ENCODE measurements around the gene PTPRE. TPM values are rescaled to one million over a fixed set of nuclear protein-coding genes. Genes with fewer than 3 reads are reported as not detected.

The PTPRE gene
- polyA plus RNA-seq, 1 of the 3 experiments (the other 2 are of a cell fraction), result 11.8 TPM

- 89% methylated on average over 8 of the region's 8 CpGs for WGBS (ENCODE audit: low lambda C conversion rate)
- H3K9ac ChIP-seq, result no peak overlapping the region
- H3K4me2 ChIP-seq, result no peak overlapping the region; the same call in 1 of the 2 replicates
Measured at GRCh38 chr10:127926455-127926854, 19.6 kb downstream of the PTPRE start.

GRCh38 chr10:127928021-127928806 lies 21.3 kb downstream of the PTPRE start:
- no peaks in the 10 kb centered on the region for H3K27me3 ChIP-seq (ENCODE audit: insufficient read depth)
- peak overlapping the region; percentile 15; the same call in 1 of the 2 replicates for H2AFZ ChIP-seq (ENCODE audit: low read depth)
- H3K9ac ChIP-seq, result peak overlapping the region; percentile 23; the same call in 1 of the 2 replicates
- H4K20me1 ChIP-seq (ENCODE audit: insufficient read depth), result no peaks in the 10 kb centered on the region
- H3K36me3 ChIP-seq (replicated peaks in 1 of 2; ENCODE audit: control insufficient read depth in 1 of 2, insufficient read depth in 2 of 2, low read length in 1 of 2), result peaks cover 0 to 3% of the 10 kb centered on the region in 2 experiments
- no peaks in the 10 kb centered on the region for H3K9me2 ChIP-seq
- DNase-seq, result peak; percentile 57
- peaks cover 12 to 27% of the 10 kb centered on the region in 2 experiments; a peak in 3 of 4 replicates for H3K4me1 ChIP-seq (ENCODE audit: control insufficient read depth in 1 of 2, insufficient read depth in 2 of 2, low read depth in 1 of 2, low read length in 1 of 2)
- peak overlapping the region; percentile 43 for H3K4me2 ChIP-seq
- WGBS (ENCODE audit: low lambda C conversion rate), result 7% methylated on average over 10 of the region's 10 CpGs
- ChIA-PET POLR2A (interaction anchor here (0.7 kb wide), 1 partner anchor 19 kb away, joined by 3 read pairs; no protein-coding TSS in a partner anchor), CTCF (interaction anchor here (1.0 to 2.0 kb wide), 6 partner anchors 9 to 83 kb away, joined by 3 to 12 read pairs (median 5); partner anchors contain the start of gene PTPRE)
- peak overlapping the region; percentile 6 to 14; a peak in 2 of 4 replicates for H3K4me3 ChIP-seq (ENCODE audit: low read depth in 2 of 2, low read length in 1 of 2)
- H3K9me3 ChIP-seq, result no peaks in the 10 kb centered on the region
- H3K27ac ChIP-seq (ENCODE audit: low read depth in 2 of 2, low read length in 1 of 2), result peak overlapping the region; percentile 84 to 91
- peaks cover 21% of the 10 kb centered on the region for H3F3A ChIP-seq (replicated peaks; ENCODE audit: insufficient read depth)
- no peaks in the 10 kb centered on the region for H3K79me2 ChIP-seq (ENCODE audit: insufficient read depth)
- TF ChIP-seq NRF1 (IDR thresholded peaks at IDR 0.05; ENCODE audit: low read depth, low read length), result no peak
- 0 out of 2 replicates have a peak, but pooled peaks have one; percentile 2 for TF ChIP-seq SMC3 (IDR thresholded peaks at IDR 0.05; ENCODE audit: low read depth, low read length)
- TF ChIP-seq GABPA (IDR thresholded peaks at IDR 0.05; ENCODE audit: low read depth), result no peak
- peak; percentile 33; the same call in 1 of the 2 replicates for TF ChIP-seq TAF1 (IDR thresholded peaks at IDR 0.05; ENCODE audit: borderline replicate concordance, low read depth, low read length)
- no peak for TF ChIP-seq SIN3A (IDR thresholded peaks at IDR 0.05; ENCODE audit: borderline replicate concordance, low read depth, low read length)
- no peak for TF ChIP-seq CTCF (IDR thresholded peaks at IDR 0.05)
- no peak for TF ChIP-seq YY1 (IDR thresholded peaks at IDR 0.05; ENCODE audit: low read depth)
- no peak for TF ChIP-seq RFX5 (IDR thresholded peaks at IDR 0.05; ENCODE audit: low read length)
- no peak; the same call in 1 of the 2 replicates for TF ChIP-seq MAX (IDR thresholded peaks at IDR 0.05; ENCODE audit: low read depth)
- TF ChIP-seq PBX3 (IDR thresholded peaks at IDR 0.05), result peak; percentile 93
- TF ChIP-seq JUND (IDR thresholded peaks at IDR 0.05), result peak; percentile 94
- peak; percentile 78 for TF ChIP-seq GATA2 (CRISPR knock-in tag; IDR thresholded peaks at IDR 0.05)

More at GRCh38 chr10:127926455-127926854, 19.6 kb downstream of the PTPRE start:
- Histone ChIP-seq H3K27me3 (ENCODE audit: insufficient read depth) (no peaks in the 10 kb centered on the region), H3K4me3 (ENCODE audit: low read depth in 2 of 2, low read length in 1 of 2) (no peak overlapping the region), H4K20me1 (ENCODE audit: insufficient read depth) (no peaks in the 10 kb centered on the region), H3K27ac (ENCODE audit: low read depth in 2 of 2, low read length in 1 of 2) (no peak overlapping the region), H3K9me2 (no peaks in the 10 kb centered on the region), H3K79me2 (ENCODE audit: insufficient read depth) (no peaks in the 10 kb centered on the region), H3K36me3 (replicated peaks in 1 of 2; ENCODE audit: control insufficient read depth in 1 of 2, insufficient read depth in 2 of 2, low read length in 1 of 2) (no peaks in the 10 kb centered on the region), H3K9me3 (no peaks in the 10 kb centered on the region), H3F3A (replicated peaks; ENCODE audit: insufficient read depth) (peaks cover 30% of the 10 kb centered on the region), H3K4me1 (ENCODE audit: control insufficient read depth in 1 of 2, insufficient read depth in 2 of 2, low read depth in 1 of 2, low read length in 1 of 2) (peaks cover 22 to 39% of the 10 kb centered on the region in 2 experiments; a peak in 3 of 4 replicates), H2AFZ (ENCODE audit: low read depth) (no peak overlapping the region)
- CTCF ChIA-PET, result interaction anchor here (7.3 to 11.2 kb wide), 2 partner anchors 19 to 85 kb away, joined by 55 to 73 read pairs; partner anchors contain the start of gene PTPRE
- TF ChIP-seq EZH2phosphoT487 (IDR thresholded peaks at IDR 0.05; ENCODE audit: borderline replicate concordance, low read depth) (no peak), IRF3 (IDR thresholded peaks at IDR 0.05; ENCODE audit: low read depth, low read length) (no peak), CTCF (IDR thresholded peaks at IDR 0.05) (no peak)
- DNase-seq, result no peak
- POLR2A ChIA-PET, result no interaction called here
